Loucy (cell line): Measurements from ENCODE around the gene SMURF1.
"Not testable (repeated sequence)": the region's sequence is repeated elsewhere in the genome, so short reads cannot be mapped to it uniquely, and the experiment has no call there.

Source experiments
- H2AFZ ChIP-seq: fragments of 200-600 bp; sonication (generic); 2 replicates; pipeline ENCODE4 v1.6.0; 2016; ENCODE audit warnings: antibody characterized with exemption, mild to moderate bottlenecking, low read length, moderate library complexity
- H3F3A ChIP-seq: fragments of 200-600 bp; 2 replicates; pipeline ENCODE4 v1.6.0; 2016; ENCODE audit warnings: antibody characterized with exemption, low read depth, mild to moderate bottlenecking
- H3K27me3 ChIP-seq: fragments of 200-600 bp; sonication (generic); 2 replicates; pipeline ENCODE4 v1.6.1; 2014; ENCODE audit warnings: low read length, mild to moderate bottlenecking; ENCODE audit not compliant: insufficient read depth, poor library complexity, severe bottlenecking
- H3K36me3 ChIP-seq: fragments of 200-600 bp; sonication (generic); 2 replicates; pipeline ENCODE4 v1.6.1; 2016; ENCODE audit warnings: low read length; ENCODE audit not compliant: insufficient read depth
- H3K4me1 ChIP-seq: fragments of 200-600 bp; sonication (generic); 2 replicates; pipeline ENCODE4 v1.5.1; 2014; ENCODE audit warnings: low read length, mild to moderate bottlenecking; ENCODE audit not compliant: insufficient read depth, poor library complexity, severe bottlenecking
- H3K4me2 ChIP-seq: fragments of 200-600 bp; sonication (generic); 2 replicates; pipeline ENCODE4 v1.6.0; 2014; ENCODE audit warnings: antibody characterized with exemption, low read length, low read depth, mild to moderate bottlenecking; ENCODE audit not compliant: poor library complexity, severe bottlenecking
- H3K4me3 ChIP-seq: fragments of 200-600 bp; sonication (generic); 2 replicates; pipeline ENCODE4 v1.5.1; 2014; ENCODE audit warnings: low read length, mild to moderate bottlenecking, mixed read lengths; ENCODE audit not compliant: poor library complexity, severe bottlenecking
- H3K79me2 ChIP-seq: fragments of 200-600 bp; sonication (generic); 2 replicates; pipeline ENCODE4 v1.6.1; 2014; ENCODE audit warnings: low read length; ENCODE audit not compliant: insufficient read depth
- H3K9ac ChIP-seq: fragments of 200-600 bp; sonication (generic); 2 replicates; pipeline ENCODE4 v1.6.0; 2014; ENCODE audit warnings: mild to moderate bottlenecking, low read depth, low read length, moderate library complexity; ENCODE audit not compliant: poor library complexity, severe bottlenecking
- H3K9me2 ChIP-seq: fragments of 200-600 bp; sonication (generic); replicated peaks from 2 replicates; pipeline ENCODE4 v1.6.1; 2016; ENCODE audit warnings: low read depth, low read length, mixed read lengths
- H3K9me3 ChIP-seq: fragments of 200-600 bp; sonication (generic); 2 replicates; pipeline ENCODE4 v1.6.1; 2014; ENCODE audit warnings: mild to moderate bottlenecking, antibody characterized with exemption, low read length, low read depth; ENCODE audit not compliant: insufficient read depth
- H4K20me1 ChIP-seq: fragments of 200-600 bp; sonication (generic); 2 replicates; pipeline ENCODE4 v1.6.0; 2014; ENCODE audit warnings: antibody characterized with exemption, low read length, mild to moderate bottlenecking; ENCODE audit not compliant: insufficient read depth, poor library complexity, severe bottlenecking
- EZH2phosphoT487 ChIP-seq: fragments of 200-600 bp; IDR thresholded peaks from 2 replicates; pipeline ENCODE4 v1.6.1; 2018; ENCODE audit warnings: antibody characterized with exemption, mild to moderate bottlenecking, moderate library complexity, borderline replicate concordance
- TF ChIP-seq, protein P1 (sequence below): fragments of 200-600 bp; sonication (generic); conservative IDR thresholded peaks from 2 replicates; pipeline ENCODE4 v1.5.1; 2014; ENCODE audit warnings: mild to moderate bottlenecking, antibody characterized with exemption, low read length

The SMURF1 gene

DNA sequence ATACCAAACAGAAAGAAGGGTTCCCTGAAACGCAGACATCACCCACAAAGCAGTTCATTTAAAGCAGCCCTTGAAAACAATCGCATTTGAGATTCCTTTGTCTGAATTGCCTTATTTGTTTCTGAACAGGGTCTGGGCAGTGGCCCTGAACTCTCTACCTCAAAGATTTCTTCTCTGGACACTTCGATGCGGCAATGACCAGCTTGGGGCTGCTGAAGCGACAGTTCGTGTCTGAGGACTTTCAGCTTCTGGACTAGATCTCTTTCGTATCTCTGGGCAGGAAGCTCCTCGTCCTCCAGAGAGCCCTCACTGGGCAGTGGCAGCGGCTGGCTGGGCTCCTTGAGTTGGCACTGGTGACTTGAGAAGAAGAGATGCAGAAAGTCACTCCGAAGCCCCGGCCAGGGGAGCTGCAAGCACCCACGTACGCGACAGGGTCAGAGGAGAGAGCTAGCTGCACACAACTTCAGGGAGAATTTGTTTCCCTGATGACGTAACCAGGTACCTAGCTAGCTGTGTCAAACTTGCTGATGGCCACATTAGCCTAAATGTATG, 96.3 kb downstream of the SMURF1 start:
- Histone ChIP-seq H2AFZ (no peak overlapping the region), H3K9ac (no peak overlapping the region), H3K4me3 (no peak overlapping the region), H4K20me1 (no peaks in the 10 kb centered on the region), H3K9me3 (no peaks in the 10 kb centered on the region), H3K27me3 (no peaks in the 10 kb centered on the region), H3K4me2 (no peak overlapping the region), H3K9me2 (no peaks in the 10 kb centered on the region), H3K4me1 (no peaks in the 10 kb centered on the region), H3K79me2 (no peaks in the 10 kb centered on the region), H3F3A (no peaks in the 10 kb centered on the region), H3K36me3 (peaks cover 87% of the 10 kb centered on the region; the same call in 1 of the 2 replicates)
- TF ChIP-seq, protein P1, sequence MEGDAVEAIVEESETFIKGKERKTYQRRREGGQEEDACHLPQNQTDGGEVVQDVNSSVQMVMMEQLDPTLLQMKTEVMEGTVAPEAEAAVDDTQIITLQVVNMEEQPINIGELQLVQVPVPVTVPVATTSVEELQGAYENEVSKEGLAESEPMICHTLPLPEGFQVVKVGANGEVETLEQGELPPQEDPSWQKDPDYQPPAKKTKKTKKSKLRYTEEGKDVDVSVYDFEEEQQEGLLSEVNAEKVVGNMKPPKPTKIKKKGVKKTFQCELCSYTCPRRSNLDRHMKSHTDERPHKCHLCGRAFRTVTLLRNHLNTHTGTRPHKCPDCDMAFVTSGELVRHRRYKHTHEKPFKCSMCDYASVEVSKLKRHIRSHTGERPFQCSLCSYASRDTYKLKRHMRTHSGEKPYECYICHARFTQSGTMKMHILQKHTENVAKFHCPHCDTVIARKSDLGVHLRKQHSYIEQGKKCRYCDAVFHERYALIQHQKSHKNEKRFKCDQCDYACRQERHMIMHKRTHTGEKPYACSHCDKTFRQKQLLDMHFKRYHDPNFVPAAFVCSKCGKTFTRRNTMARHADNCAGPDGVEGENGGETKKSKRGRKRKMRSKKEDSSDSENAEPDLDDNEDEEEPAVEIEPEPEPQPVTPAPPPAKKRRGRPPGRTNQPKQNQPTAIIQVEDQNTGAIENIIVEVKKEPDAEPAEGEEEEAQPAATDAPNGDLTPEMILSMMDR = no peak
- TF ChIP-seq EZH2phosphoT487 = no peak

DNA sequence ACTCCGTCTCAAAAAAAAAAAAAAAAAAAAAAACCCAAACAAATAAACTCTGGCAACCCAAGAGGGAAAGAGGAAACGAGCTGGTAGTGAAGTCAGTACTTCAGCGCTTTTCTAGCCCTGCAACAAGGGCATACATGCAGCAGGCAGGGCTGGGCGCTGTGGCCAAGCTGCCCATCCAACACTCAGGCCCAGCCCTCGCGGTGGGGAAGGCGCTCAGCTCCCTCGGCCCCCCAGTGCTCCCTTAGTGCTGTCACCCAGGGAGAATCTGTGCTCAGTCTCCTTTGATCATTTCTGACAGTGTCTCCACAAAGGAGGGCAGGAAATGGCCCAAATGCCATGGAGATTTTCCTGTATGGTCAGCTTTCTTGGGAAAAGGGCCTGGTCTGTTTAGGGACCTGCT, 97.2 kb downstream of the SMURF1 start:
- Histone ChIP-seq H3F3A (no peaks in the 10 kb centered on the region), H3K36me3 (peaks cover 85% of the 10 kb centered on the region; the same call in 1 of the 2 replicates)
- TF ChIP-seq EZH2phosphoT487 = no peak
- TF ChIP-seq, protein P1 = no peak

DNA sequence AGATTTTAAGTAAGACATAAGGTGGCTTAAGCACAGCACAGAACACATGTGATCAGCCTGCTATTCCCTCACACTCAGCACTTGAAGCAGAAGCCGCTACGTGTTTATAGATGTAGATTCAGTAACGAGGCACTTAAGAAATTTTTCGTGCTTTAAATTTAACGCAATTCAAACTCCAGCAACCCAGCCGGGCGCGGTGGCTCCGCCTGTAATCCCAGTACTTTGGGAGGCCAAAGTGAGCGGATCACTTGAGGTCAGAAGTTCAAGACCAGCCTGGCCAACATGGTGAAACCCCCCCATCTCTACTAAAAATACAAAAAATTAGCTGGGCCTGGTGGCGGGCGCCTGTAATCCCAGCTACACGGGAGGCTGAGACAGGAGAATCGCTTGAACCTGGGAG, 97.6 kb downstream of the SMURF1 start:
- H4K20me1 ChIP-seq, H3K4me1 ChIP-seq, H3K9ac ChIP-seq, H3K9me3 ChIP-seq, H3K79me2 ChIP-seq, H3K4me3 ChIP-seq, H3K4me2 ChIP-seq, H3K27me3 ChIP-seq, H3F3A ChIP-seq, H3K9me2 ChIP-seq, H2AFZ ChIP-seq: not testable (repeated sequence)
- H3K36me3 ChIP-seq = peaks cover 85% of the 10 kb centered on the region; the same call in 1 of the 2 replicates

More for the DNA sequence above, 97.2 kb downstream of the SMURF1 start:
- Histone ChIP-seq H3K4me3 (no peak overlapping the region), H3K9me3 (no peaks in the 10 kb centered on the region), H3K9me2 (no peaks in the 10 kb centered on the region), H3K4me2 (no peak overlapping the region), H3K79me2 (no peaks in the 10 kb centered on the region), H3K27me3 (no peaks in the 10 kb centered on the region), H2AFZ (no peak overlapping the region), H3K9ac (no peak overlapping the region), H4K20me1 (no peaks in the 10 kb centered on the region), H3K4me1 (no peaks in the 10 kb centered on the region)

DNA sequence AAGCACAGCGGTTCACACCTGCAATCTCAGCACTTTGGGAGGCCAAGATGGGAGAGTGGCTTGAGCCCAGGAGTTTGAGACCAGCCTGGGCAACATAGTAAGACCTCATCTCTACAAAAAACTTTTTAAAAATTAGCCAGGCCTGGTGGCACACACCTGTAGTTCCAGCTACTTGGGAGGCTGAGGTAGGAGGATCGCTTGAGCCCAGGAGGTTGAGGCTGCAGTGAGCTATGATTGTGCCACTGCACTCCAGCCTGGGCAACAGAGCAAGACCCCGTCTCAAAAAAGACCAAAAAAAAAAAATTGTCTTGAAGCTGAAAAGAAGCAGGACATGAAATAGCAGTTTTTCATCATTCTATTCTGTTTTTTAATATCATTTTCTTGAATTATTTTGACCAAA, 99.0 kb downstream of the SMURF1 start:
- H3K36me3 ChIP-seq = peaks cover 84% of the 10 kb centered on the region; the same call in 1 of the 2 replicates
- not testable (repeated sequence) for H4K20me1 ChIP-seq, H3K4me3 ChIP-seq, H3F3A ChIP-seq, H3K9me2 ChIP-seq, H3K4me2 ChIP-seq, H3K27me3 ChIP-seq, H3K9me3 ChIP-seq, H3K4me1 ChIP-seq, H2AFZ ChIP-seq, H3K79me2 ChIP-seq, H3K9ac ChIP-seq
